Inflammatory macrophage (primary cell): ENCODE data around the gene CDNF.

ENCODE experiments used
- DNase-seq, 2 donors: peaks; one replicate each; pipeline ENCODE4 v3.0.0-alpha.2; 2020 to 2022

The CDNF gene

GRCh38 chr10:14784459-14785055 lies 53.3 kb downstream of the CDNF start:
- no peak for DNase-seq

GRCh38 chr10:14782691-14783363 lies 55.0 kb downstream of the CDNF start:
- no peak for DNase-seq

DNA sequence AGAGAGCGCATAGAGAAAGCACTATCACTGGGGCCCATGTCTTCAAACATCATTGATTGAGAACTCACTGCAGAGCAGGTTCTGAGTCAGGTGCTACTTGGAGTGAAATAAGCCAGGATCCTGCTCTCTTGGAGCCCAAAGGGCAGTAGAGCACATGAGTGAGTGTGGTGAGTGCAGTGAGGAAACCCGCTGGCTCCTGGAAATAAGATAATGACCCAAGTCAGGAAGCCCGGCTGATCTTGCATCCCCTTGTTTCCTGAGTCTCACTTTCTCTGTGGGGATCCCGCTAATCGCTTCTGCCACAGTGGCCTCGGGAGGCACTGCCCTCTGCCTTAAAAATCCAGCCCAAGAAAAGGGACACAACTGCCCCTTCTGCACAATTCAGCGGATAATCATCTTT lies 56.1 kb downstream of the CDNF start:
- no peak for DNase-seq

DNA sequence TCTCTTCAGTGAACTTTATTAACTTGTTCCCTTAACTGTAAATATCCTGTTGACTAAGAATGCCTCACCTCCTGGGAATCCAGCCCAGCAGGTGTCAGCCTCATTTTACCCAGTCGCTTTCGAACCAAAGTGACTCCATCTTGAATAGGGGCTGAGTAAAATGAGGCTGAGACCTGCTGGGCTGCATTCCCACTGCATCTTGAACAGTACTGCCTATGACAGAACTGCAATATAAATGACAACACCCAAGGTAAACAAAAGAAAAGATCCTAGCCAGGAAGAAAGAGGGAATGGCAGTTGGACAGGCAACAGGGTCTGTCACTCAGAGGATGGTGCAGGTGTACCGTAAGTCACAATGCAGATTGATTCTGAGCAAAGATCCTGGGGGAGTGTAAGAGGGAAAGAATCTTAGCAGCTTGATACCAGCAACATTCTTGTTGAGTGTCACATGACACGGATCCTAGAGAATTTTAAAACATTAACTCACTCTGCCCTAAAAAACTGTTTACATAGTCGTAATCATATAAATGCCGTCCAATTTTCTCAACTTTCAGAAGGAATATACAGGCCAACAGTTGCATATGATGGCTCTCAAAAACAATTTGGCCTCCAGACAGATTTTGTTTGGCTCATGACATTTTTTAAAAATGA lies 58.7 kb downstream of the CDNF start:
- DNase-seq: no peak

DNA sequence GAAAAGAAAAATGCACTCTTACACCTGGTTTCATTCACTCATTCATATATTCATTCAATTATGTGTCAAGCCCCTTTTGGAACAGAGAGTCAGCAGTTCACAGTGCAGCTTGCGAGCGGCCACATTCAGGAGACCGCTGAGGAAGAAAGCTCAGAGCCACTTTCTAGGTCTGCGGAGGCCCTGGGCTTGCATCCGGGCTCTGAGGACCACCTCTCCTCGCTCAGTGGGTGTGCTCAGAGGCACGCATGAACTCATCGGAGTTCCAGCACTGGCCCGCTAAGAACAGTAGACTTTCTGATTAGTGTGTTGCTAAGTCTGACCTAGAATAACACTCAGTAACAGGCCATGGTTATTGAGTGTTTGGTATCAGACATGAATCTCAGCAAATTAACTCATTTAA lies 61.3 kb downstream of the CDNF start:
- no peak for DNase-seq

DNA sequence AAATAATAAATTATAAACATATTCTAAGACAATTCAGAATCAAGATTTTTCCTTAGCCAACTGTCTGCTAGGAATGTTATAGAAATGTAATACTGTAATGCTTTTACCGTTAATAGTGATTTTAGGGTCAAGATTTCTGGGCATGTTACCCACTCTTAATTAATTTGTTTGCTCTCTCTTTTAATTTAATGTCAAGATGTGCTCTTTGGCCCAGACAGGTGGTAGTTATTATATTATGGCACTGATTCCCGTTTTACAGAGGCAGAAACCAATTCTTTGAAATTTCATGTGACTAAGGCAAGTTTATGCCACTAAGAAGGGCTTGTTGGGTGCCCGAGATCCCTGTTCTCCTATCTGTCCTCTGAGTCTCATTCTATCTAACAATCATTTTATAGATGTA lies 62.2 kb downstream of the CDNF start:
- no peak for DNase-seq

GRCh38 chr10:14774797-14775196 lies 63.0 kb downstream of the CDNF start, which contains the start of gene FAM107B:
TSS of gene FAM107B (minus strand) at chr10:14774897. CDS start at chr10:14774663, 234 bp downstream.
- DNase-seq: no peak

- DNase-seq: no peak
Measured at GRCh38 chr10:14774214-14774580, 63.6 kb downstream of the CDNF start.

GRCh38 chr10:14773551-14774213 lies 64.2 kb downstream of the CDNF start:
- DNase-seq: no peak

- DNase-seq: no peak
Measured at GRCh38 chr10:14772399-14772798, 65.4 kb downstream of the CDNF start.

GRCh38 chr10:14770927-14771326 lies 66.9 kb downstream of the CDNF start:
- DNase-seq: no peak
